ENCODE results near the gene TRPM3. TPM values are rescaled to one million over a fixed set of nuclear protein-coding genes. Genes with fewer than 3 reads are reported as not detected.

TRPM3 gene
- total and polyA plus RNA-seq, 2 donors (not counting 1 experiment from before 2014, with no cell fraction given), result not detected

DNA sequence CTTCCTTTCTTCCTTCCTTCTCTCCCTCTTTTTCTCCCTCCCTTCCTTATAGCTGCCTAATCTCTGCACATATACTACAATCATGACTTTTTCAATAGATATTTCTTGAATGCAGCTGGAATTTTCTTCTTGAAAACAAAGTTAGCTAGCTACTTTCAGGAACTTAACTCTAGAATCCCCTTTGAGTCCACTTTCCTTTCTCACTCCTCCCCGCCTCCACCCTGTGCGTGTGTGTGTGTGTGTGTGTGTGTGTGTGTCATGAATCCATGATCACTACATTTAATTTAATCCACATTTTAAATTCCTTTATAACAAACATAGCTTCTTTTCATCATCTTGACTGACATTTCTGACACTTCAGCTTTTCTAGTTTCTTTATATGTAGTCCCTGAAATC is 539.5 kb downstream of the TRPM3 start:
- TF ChIP-seq EZH2 (IDR thresholded peaks at IDR 0.05; ENCODE audit: borderline replicate concordance, insufficient read depth, low read depth, low read length, poor library complexity, severe bottlenecking), result no peak
- TF ChIP-seq, protein P1, sequence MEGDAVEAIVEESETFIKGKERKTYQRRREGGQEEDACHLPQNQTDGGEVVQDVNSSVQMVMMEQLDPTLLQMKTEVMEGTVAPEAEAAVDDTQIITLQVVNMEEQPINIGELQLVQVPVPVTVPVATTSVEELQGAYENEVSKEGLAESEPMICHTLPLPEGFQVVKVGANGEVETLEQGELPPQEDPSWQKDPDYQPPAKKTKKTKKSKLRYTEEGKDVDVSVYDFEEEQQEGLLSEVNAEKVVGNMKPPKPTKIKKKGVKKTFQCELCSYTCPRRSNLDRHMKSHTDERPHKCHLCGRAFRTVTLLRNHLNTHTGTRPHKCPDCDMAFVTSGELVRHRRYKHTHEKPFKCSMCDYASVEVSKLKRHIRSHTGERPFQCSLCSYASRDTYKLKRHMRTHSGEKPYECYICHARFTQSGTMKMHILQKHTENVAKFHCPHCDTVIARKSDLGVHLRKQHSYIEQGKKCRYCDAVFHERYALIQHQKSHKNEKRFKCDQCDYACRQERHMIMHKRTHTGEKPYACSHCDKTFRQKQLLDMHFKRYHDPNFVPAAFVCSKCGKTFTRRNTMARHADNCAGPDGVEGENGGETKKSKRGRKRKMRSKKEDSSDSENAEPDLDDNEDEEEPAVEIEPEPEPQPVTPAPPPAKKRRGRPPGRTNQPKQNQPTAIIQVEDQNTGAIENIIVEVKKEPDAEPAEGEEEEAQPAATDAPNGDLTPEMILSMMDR (IDR thresholded peaks at IDR 0.05), result no peak
- Histone ChIP-seq H3K27ac (ENCODE audit: low read length in 2 of 2) (no peak overlapping the region), H2AFZ (ENCODE audit: insufficient read depth, low read depth, low read length, poor library complexity, severe bottlenecking) (no peak overlapping the region), H3K36me3 (replicated peaks in 1 of 2; ENCODE audit: control extremely low read depth in 1 of 2, control insufficient read depth in 1 of 2, extremely low read depth in 1 of 2, insufficient read depth in 2 of 2, low read length in 1 of 2) (no peaks in the 10 kb centered on the region), H4K20me1 (ENCODE audit: control insufficient read depth, insufficient read depth, low read length, poor library complexity, severe bottlenecking) (no peaks in the 10 kb centered on the region), H3K9ac (ENCODE audit: low read length) (no peak overlapping the region), H3K4me3 (ENCODE audit: control extremely low read depth in 1 of 5, extremely low read depth in 1 of 5, insufficient read depth in 1 of 5, low read depth in 2 of 5, low read length in 4 of 5) (no peak overlapping the region), H3K4me2 (replicated peaks; ENCODE audit: low read depth, low read length, poor library complexity, severe bottlenecking) (no peak overlapping the region), H3K4me1 (ENCODE audit: control insufficient read depth in 2 of 2, insufficient read depth in 2 of 2, low read length in 2 of 2) (peaks cover 0 to 4% of the 10 kb centered on the region in 2 donors), H3K27me3 (replicated peaks in 1 of 4; ENCODE audit: control extremely low read depth in 1 of 4, control insufficient read depth in 3 of 4, insufficient read depth in 4 of 4, low read length in 3 of 4) (peaks cover 0 to 11% (median 4%) of the 10 kb centered on the region in 4 experiments), H3K9me3 (ENCODE audit: control extremely low read depth in 1 of 3, control insufficient read depth in 2 of 3, insufficient read depth in 1 of 3, low read length in 2 of 3) (no peaks in the 10 kb centered on the region), H3K79me2 (ENCODE audit: control insufficient read depth, insufficient read depth, low read length) (no peaks in the 10 kb centered on the region)
- Mint-ChIP-seq H3K4me3 (no peak overlapping the region), H3K27me3 (peaks cover 5% of the 10 kb centered on the region), H3K27ac (no peak overlapping the region), H3K4me1 (peaks cover 6% of the 10 kb centered on the region), H3K9me3 (ENCODE audit: insufficient read depth) (no peaks in the 10 kb centered on the region)
- no peak for ATAC-seq (ENCODE audit: low read depth)
- no peak for DNase-seq
- ChIA-PET CTCF (interaction anchor here (1.0 kb wide), 2 partner anchors 12 to 242 kb away, joined by 3 read pairs; no protein-coding TSS in a partner anchor), POLR2A (no interaction called here)
- intact Hi-C loops (cut with micrococcal nuclease), result no loop called here
- no CpG with 5 or more reads among the region's 2 CpGs for WGBS (ENCODE audit: insufficient coverage)

DNA sequence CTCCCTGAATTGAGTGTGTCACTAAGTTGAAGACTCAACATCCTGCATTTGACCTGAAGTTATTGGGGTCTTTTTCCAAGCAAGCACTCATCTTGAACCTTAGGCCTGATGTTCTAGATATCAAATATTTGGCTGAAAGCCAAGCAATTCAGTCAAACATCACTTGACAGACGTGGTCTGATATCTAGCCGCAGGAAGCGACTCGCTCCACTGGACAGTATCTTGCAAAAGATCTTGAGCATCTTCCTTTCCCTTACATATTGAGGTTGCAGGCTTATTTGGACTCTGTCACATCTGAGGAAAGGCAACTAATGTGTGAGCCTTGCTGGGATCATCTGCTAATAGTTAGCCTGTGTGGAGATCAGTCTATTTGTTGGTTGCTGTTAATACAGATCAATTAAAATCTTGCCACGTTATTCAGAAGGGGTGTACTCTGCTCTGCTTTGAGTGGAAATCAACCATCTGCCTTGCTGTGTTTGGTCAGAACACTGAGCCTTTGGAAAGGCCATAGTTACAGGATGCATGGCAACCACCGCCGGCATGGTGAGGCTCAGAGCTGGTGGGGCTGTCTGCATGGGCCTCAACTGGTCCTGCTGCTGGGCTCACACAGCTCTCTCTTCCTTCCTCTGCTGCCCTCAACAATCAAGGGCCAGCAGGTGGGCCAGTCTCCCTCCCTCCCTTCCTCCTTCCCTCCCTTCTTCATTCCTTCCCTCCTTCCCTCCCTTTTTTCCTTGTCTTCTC is 540.0 kb downstream of the TRPM3 start:
- Mint-ChIP-seq H3K27ac (no peak overlapping the region), H3K4me3 (no peak overlapping the region), H3K4me1 (peaks cover 6% of the 10 kb centered on the region), H3K27me3 (peaks cover 8% of the 10 kb centered on the region), H3K9me3 (ENCODE audit: insufficient read depth) (no peaks in the 10 kb centered on the region)
- H3K9ac ChIP-seq (ENCODE audit: low read length), result no peak overlapping the region
- 70% methylated on average over 4 of the region's 7 CpGs for WGBS (ENCODE audit: insufficient coverage)
- no peak for ATAC-seq (ENCODE audit: low read depth)
- no peak overlapping the region for H3K27ac ChIP-seq (ENCODE audit: low read length in 2 of 2)
- H3K27me3 ChIP-seq (replicated peaks in 1 of 4; ENCODE audit: control extremely low read depth in 1 of 4, control insufficient read depth in 3 of 4, insufficient read depth in 4 of 4, low read length in 3 of 4), result peaks cover 0 to 11% (median 3%) of the 10 kb centered on the region in 4 experiments
- H3K9me3 ChIP-seq (ENCODE audit: control extremely low read depth in 1 of 3, control insufficient read depth in 2 of 3, insufficient read depth in 1 of 3, low read length in 2 of 3), result no peaks in the 10 kb centered on the region
- DNase-seq, result no peak
- H3K4me2 ChIP-seq (replicated peaks; ENCODE audit: low read depth, low read length, poor library complexity, severe bottlenecking), result no peak overlapping the region
- intact Hi-C loops (cut with micrococcal nuclease), result no loop called here
- ChIA-PET POLR2A (no interaction called here), CTCF (interaction anchor here (1.0 kb wide), 2 partner anchors 12 to 242 kb away, joined by 3 read pairs; no protein-coding TSS in a partner anchor)
- H3K79me2 ChIP-seq (ENCODE audit: control insufficient read depth, insufficient read depth, low read length), result no peaks in the 10 kb centered on the region
- H2AFZ ChIP-seq (ENCODE audit: insufficient read depth, low read depth, low read length, poor library complexity, severe bottlenecking), result no peak overlapping the region
- no peaks in the 10 kb centered on the region for H4K20me1 ChIP-seq (ENCODE audit: control insufficient read depth, insufficient read depth, low read length, poor library complexity, severe bottlenecking)
- H3K4me1 ChIP-seq (ENCODE audit: control insufficient read depth in 2 of 2, insufficient read depth in 2 of 2, low read length in 2 of 2), result peaks cover 0 to 4% of the 10 kb centered on the region in 2 donors
- no peaks in the 10 kb centered on the region for H3K36me3 ChIP-seq (replicated peaks in 1 of 2; ENCODE audit: control extremely low read depth in 1 of 2, control insufficient read depth in 1 of 2, extremely low read depth in 1 of 2, insufficient read depth in 2 of 2, low read length in 1 of 2)
- H3K4me3 ChIP-seq (ENCODE audit: control extremely low read depth in 1 of 5, extremely low read depth in 1 of 5, insufficient read depth in 1 of 5, low read depth in 2 of 5, low read length in 4 of 5), result no peak overlapping the region
- TF ChIP-seq, protein P1 (IDR thresholded peaks at IDR 0.05), result no peak
- no peak for TF ChIP-seq EZH2 (IDR thresholded peaks at IDR 0.05; ENCODE audit: borderline replicate concordance, insufficient read depth, low read depth, low read length, poor library complexity, severe bottlenecking)
